GM19240 (cell line): ENCODE data around the gene PLA2G15.
"Not testable (repeated sequence)": the region's sequence is repeated elsewhere in the genome, so short reads cannot be mapped to it uniquely, and the experiment has no call there.

Experiments
- DNase-seq: peaks from one replicate; pipeline ENCODE4 v3.0.0; 2011; ENCODE audit warnings: low spot score; ENCODE audit not compliant: insufficient read length

The PLA2G15 gene

GRCh38 chr16:68279726-68280558 is 34.8 kb downstream of the PLA2G15 start:
- DNase-seq = no peak

GRCh38 chr16:68281368-68282063 is 36.3 kb downstream of the PLA2G15 start:
- DNase-seq = no peak

GRCh38 chr16:68282064-68282452 is 36.9 kb downstream of the PLA2G15 start:
- no peak for DNase-seq

- DNase-seq = no peak
Measured at GRCh38 chr16:68283346-68283745, 38.2 kb downstream of the PLA2G15 start.

- no peak for DNase-seq
Measured at GRCh38 chr16:68283801-68284598, 38.8 kb downstream of the PLA2G15 start.

GRCh38 chr16:68284847-68285246 is 39.7 kb downstream of the PLA2G15 start:
- DNase-seq = no peak

- no peak for DNase-seq
Measured at GRCh38 chr16:68285683-68286082, 40.5 kb downstream of the PLA2G15 start.

- DNase-seq = no peak
Measured at GRCh38 chr16:68286153-68287074, 41.2 kb downstream of the PLA2G15 start.

GRCh38 chr16:68287276-68288251 is 42.4 kb downstream of the PLA2G15 start:
- DNase-seq = no peak

GRCh38 chr16:68288252-68288650 is 43.1 kb downstream of the PLA2G15 start:
- DNase-seq = no peak

- DNase-seq = not testable (repeated sequence)
Measured at GRCh38 chr16:68288796-68289195, 43.6 kb downstream of the PLA2G15 start.

- no peak for DNase-seq
Measured at GRCh38 chr16:68289202-68289601, 44.0 kb downstream of the PLA2G15 start.

- DNase-seq = no peak
Measured at GRCh38 chr16:68289621-68290329, 44.6 kb downstream of the PLA2G15 start.

- DNase-seq = no peak
Measured at GRCh38 chr16:68290450-68290849, 45.3 kb downstream of the PLA2G15 start.

GRCh38 chr16:68291227-68291626 is 46.1 kb downstream of the PLA2G15 start:
- no peak for DNase-seq

- DNase-seq = no peak
Measured at GRCh38 chr16:68292425-68292824, 47.3 kb downstream of the PLA2G15 start.

- no peak for DNase-seq
Measured at GRCh38 chr16:68296291-68296690, 51.1 kb downstream of the PLA2G15 start.

GRCh38 chr16:68296693-68297092 is 51.5 kb downstream of the PLA2G15 start:
- DNase-seq = no peak

- DNase-seq = no peak
Measured at GRCh38 chr16:68297908-68298307, 52.7 kb downstream of the PLA2G15 start.
